Measurements from ENCODE around the gene CHMP6.

The CHMP6 gene

GRCh38 chr17:80970762-80971703 is 20.6 kb upstream of the CHMP6 start:
- DNase-seq (ENCODE audit: low read depth, low spot score): no peak

GRCh38 chr17:80971704-80972304 is 19.8 kb upstream of the CHMP6 start:
- DNase-seq (ENCODE audit: low read depth, low spot score): no peak

GRCh38 chr17:80976701-80977100 is 14.9 kb upstream of the CHMP6 start:
- DNase-seq (ENCODE audit: low read depth, low spot score): no peak

GRCh38 chr17:80977172-80977571 is 14.5 kb upstream of the CHMP6 start:
- DNase-seq (ENCODE audit: low read depth, low spot score): no peak

GRCh38 chr17:80978499-80979497 is 12.8 kb upstream of the CHMP6 start:
- DNase-seq (ENCODE audit: low read depth, low spot score): no peak

GRCh38 chr17:80979547-80980378 is 11.9 kb upstream of the CHMP6 start:
- DNase-seq (ENCODE audit: low read depth, low spot score): no peak

GRCh38 chr17:80980397-80981061 is 11.1 kb upstream of the CHMP6 start:
- DNase-seq (ENCODE audit: low read depth, low spot score): no peak

GRCh38 chr17:80981062-80981902 is 10.4 kb upstream of the CHMP6 start:
- peak; percentile 62 for DNase-seq (ENCODE audit: low read depth, low spot score)

GRCh38 chr17:80981929-80982425 is 9.7 kb upstream of the CHMP6 start:
- no peak for DNase-seq (ENCODE audit: low read depth, low spot score)

GRCh38 chr17:80982426-80982974 is 9.1 kb upstream of the CHMP6 start:
- DNase-seq (ENCODE audit: low read depth, low spot score): no peak

- DNase-seq (ENCODE audit: low read depth, low spot score): no peak
Measured at GRCh38 chr17:80983545-80983944, 8.1 kb upstream of the CHMP6 start.

GRCh38 chr17:80984749-80985148 is 6.9 kb upstream of the CHMP6 start:
- peak; percentile 94 for DNase-seq (ENCODE audit: low read depth, low spot score)

GRCh38 chr17:80986046-80986445 is 5.6 kb upstream of the CHMP6 start:
- DNase-seq (ENCODE audit: low read depth, low spot score): no peak

GRCh38 chr17:80986816-80987475 is 4.7 kb upstream of the CHMP6 start:
- no peak for DNase-seq (ENCODE audit: low read depth, low spot score)

GRCh38 chr17:80987941-80988461 is 3.6 kb upstream of the CHMP6 start:
- no peak for DNase-seq (ENCODE audit: low read depth, low spot score)

GRCh38 chr17:80989586-80989913 is 2.1 kb upstream of the CHMP6 start:
- no peak for DNase-seq (ENCODE audit: low read depth, low spot score)

- no peak for DNase-seq (ENCODE audit: low read depth, low spot score)
Measured at GRCh38 chr17:80990921-80991644, 558 bp upstream of the CHMP6 start.

All from ELF-1 (cell line).